HEK293 (cell line): Measurements from ENCODE around the gene EHMT1.

Experiments
- MYNN ChIP-seq: fragments of 450-650 bp; formaldehyde crosslinking; IDR thresholded peaks from 2 replicates; pipeline ENCODE4 v1.5.1; 2016; ENCODE audit warnings: missing biosample characterization, missing genetic modification characterization, borderline replicate concordance
- ZNF302 ChIP-seq: fragments of 450-650 bp; formaldehyde crosslinking; IDR thresholded peaks from 2 replicates; pipeline ENCODE4 v1.5.1; 2016; ENCODE audit warnings: missing biosample characterization, missing genetic modification characterization, low read depth
- ZNF473 ChIP-seq: fragments of 450-650 bp; formaldehyde crosslinking; IDR thresholded peaks from 2 replicates; pipeline ENCODE4 v1.5.1; 2017; ENCODE audit warnings: missing biosample characterization, missing genetic modification characterization
- TF ChIP-seq, protein P1 (sequence below): fragments of 450-650 bp; formaldehyde crosslinking; IDR thresholded peaks from 2 replicates; pipeline ENCODE4 v1.5.1; 2016; ENCODE audit warnings: missing biosample characterization, missing genetic modification characterization
- TF ChIP-seq, protein P2 (sequence below): fragments of 450-650 bp; formaldehyde crosslinking; IDR thresholded peaks from 2 replicates; pipeline ENCODE4 v1.5.1; 2016; ENCODE audit warnings: missing biosample characterization, missing genetic modification characterization

DNA sequence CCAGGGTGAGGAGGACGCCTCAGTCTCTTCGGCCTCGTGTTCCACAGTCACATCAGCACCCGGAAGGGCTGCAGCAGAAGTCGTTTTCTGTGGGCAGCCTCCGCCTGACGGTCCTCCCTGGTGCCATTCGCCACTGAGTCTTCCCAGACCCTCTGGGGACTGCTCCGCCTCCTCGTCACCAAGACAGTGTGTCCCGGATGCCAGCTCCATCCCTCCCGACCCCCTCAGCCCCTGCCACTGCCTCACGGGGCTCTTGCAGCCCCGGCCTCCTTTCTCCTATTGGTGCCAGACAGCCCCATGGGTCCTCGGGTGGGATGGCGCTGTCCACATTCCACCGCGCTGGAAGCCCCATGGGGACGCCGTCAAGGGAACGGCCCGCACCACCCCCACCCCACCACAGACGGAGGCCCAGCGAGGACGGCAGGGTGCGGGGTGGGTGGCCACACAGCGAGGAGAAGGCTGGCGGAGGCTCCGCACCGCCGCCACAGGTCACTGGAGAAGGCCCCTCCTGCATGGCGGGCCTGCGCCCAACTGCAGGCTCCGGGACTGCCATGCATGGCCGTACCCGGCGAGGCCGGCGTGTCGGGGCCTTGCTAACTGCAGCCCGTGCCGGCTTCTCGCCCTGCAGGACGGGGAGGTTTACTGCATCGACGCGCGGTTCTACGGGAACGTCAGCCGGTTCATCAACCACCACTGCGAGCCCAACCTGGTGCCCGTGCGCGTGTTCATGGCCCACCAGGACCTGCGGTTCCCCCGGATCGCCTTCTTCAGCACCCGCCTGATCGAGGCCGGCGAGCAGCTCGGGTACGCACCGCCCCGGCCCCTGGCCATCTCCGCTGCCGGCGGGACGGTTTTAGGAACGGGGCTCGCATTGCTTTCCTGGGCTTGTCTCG is 215.2 kb downstream of the EHMT1 start:
- TF ChIP-seq ZNF473 (tag by site-specific recombination): no peak
- TF ChIP-seq, protein P1, sequence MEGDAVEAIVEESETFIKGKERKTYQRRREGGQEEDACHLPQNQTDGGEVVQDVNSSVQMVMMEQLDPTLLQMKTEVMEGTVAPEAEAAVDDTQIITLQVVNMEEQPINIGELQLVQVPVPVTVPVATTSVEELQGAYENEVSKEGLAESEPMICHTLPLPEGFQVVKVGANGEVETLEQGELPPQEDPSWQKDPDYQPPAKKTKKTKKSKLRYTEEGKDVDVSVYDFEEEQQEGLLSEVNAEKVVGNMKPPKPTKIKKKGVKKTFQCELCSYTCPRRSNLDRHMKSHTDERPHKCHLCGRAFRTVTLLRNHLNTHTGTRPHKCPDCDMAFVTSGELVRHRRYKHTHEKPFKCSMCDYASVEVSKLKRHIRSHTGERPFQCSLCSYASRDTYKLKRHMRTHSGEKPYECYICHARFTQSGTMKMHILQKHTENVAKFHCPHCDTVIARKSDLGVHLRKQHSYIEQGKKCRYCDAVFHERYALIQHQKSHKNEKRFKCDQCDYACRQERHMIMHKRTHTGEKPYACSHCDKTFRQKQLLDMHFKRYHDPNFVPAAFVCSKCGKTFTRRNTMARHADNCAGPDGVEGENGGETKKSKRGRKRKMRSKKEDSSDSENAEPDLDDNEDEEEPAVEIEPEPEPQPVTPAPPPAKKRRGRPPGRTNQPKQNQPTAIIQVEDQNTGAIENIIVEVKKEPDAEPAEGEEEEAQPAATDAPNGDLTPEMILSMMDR (tag by site-specific recombination): no peak
- TF ChIP-seq ZNF302 (tag by site-specific recombination): no peak
- no peak for TF ChIP-seq MYNN (tag by site-specific recombination)
- TF ChIP-seq, protein P2, sequence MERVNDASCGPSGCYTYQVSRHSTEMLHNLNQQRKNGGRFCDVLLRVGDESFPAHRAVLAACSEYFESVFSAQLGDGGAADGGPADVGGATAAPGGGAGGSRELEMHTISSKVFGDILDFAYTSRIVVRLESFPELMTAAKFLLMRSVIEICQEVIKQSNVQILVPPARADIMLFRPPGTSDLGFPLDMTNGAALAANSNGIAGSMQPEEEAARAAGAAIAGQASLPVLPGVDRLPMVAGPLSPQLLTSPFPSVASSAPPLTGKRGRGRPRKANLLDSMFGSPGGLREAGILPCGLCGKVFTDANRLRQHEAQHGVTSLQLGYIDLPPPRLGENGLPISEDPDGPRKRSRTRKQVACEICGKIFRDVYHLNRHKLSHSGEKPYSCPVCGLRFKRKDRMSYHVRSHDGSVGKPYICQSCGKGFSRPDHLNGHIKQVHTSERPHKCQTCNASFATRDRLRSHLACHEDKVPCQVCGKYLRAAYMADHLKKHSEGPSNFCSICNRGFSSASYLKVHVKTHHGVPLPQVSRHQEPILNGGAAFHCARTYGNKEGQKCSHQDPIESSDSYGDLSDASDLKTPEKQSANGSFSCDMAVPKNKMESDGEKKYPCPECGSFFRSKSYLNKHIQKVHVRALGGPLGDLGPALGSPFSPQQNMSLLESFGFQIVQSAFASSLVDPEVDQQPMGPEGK (tag by site-specific recombination): no peak
